SJCRH30 (cell line): ENCODE data around the gene GNPNAT1. TPM values are rescaled to one million over a fixed set of nuclear protein-coding genes. Genes with fewer than 3 reads are reported as not detected.

Source experiments
- DNase-seq, 2 experiments: peaks; one replicate each; pipeline ENCODE4 v3.0.0-alpha.2; 2015 to 2020
- H3K27ac ChIP-seq: fragments of 250-450 bp; sonication (Bioruptor Pico); 2 replicates; pipeline ENCODE4 v1.5.1; 2020; ENCODE audit warnings: mild to moderate bottlenecking, moderate library complexity
- H3K27me3 ChIP-seq: fragments of 250-450 bp; sonication (Bioruptor Pico); 2 replicates; pipeline ENCODE4 v1.5.1; 2020; ENCODE audit warnings: mild to moderate bottlenecking, moderate library complexity
- H3K36me3 ChIP-seq: fragments of 250-450 bp; sonication (Bioruptor Pico); 2 replicates; pipeline ENCODE4 v1.5.1; 2020; ENCODE audit warnings: mild to moderate bottlenecking, moderate library complexity
- H3K4me1 ChIP-seq: fragments of 250-450 bp; sonication (Bioruptor Pico); 2 replicates; pipeline ENCODE4 v1.5.1; 2020; ENCODE audit warnings: mild to moderate bottlenecking, moderate library complexity
- H3K4me3 ChIP-seq: fragments of 250-450 bp; sonication (Bioruptor Pico); 2 replicates; pipeline ENCODE4 v1.5.1; 2020; ENCODE audit warnings: mild to moderate bottlenecking, moderate library complexity
- H3K9me3 ChIP-seq: fragments of 250-450 bp; sonication (Bioruptor Pico); replicated peaks from 2 replicates; pipeline ENCODE4 v1.5.1; 2020; ENCODE audit warnings: mild to moderate bottlenecking, moderate library complexity
- total RNA-seq: library from RNA; depleted of rRNA; stranded (reverse); fragments of >200 nt; shearing (Covaris generic); gene quantifications from 2 replicates; pipeline ENCODE4 v1.2.3, GENCODE V29; 2014

Gene GNPNAT1
- total RNA-seq, 1 experiment from 2014 or later, result 16.6 TPM

DNA sequence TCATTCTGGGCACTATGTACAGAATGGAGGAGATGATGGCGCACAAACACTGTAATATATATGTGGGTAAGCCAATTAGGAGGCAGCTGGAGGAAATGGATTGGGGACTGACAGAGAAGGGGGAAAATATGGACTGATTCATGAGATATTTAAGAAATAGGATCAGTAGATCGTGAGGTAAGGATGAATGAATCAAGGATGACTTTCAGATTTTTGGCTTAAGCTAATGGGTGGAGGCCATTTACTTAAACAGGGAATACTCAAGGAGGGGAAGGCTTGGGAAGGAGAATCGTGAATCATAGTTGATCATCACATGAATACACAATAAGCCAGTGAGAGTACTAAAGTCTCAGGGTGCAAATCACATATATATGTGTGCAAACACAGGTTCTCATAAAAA is 11.2 kb upstream of the GNPNAT1 start:
- DNase-seq, result no peak
- Histone ChIP-seq H3K36me3 (no peaks in the 10 kb centered on the region), H3K27me3 (no peaks in the 10 kb centered on the region), H3K4me3 (no peak overlapping the region), H3K9me3 (no peaks in the 10 kb centered on the region), H3K4me1 (no peaks in the 10 kb centered on the region), H3K27ac (no peak overlapping the region)

DNA sequence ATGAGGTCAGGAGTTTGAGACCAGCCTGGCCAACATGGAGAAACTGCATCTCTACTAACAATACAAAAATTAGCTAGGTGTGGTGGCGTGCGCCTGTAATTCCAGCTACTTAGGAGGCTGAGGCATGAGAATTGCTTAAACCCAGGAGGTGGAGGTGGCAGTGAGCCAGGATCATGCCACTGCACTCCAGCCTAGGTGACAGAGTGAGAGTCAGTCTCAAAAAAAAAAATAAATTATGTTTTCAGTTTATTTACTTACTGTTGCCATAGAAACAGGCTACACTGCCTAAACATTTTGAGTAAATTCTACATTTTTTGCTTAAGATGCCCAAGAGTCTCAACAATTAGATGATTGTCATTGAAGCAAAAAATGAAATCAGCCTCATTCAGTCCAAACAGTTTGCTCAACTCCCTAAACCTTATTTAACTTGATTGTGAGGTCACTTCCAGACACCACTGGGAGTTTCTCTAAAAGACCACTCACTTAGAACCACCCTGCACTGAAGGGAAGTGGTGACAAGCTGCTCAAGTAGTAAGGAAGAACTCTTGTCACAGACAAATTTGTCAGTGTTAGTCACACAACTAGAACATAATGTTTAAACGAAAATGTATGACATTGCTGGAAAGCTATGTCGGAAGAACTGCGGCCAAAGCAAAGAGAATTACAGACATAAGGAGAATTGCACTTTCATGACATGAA is 9.8 kb upstream of the GNPNAT1 start:
- Histone ChIP-seq H3K36me3 (no peaks in the 10 kb centered on the region), H3K27me3 (no peaks in the 10 kb centered on the region), H3K4me1 (no peaks in the 10 kb centered on the region), H3K9me3 (no peaks in the 10 kb centered on the region), H3K4me3 (no peak overlapping the region), H3K27ac (no peak overlapping the region)
- DNase-seq, result no peak

DNA sequence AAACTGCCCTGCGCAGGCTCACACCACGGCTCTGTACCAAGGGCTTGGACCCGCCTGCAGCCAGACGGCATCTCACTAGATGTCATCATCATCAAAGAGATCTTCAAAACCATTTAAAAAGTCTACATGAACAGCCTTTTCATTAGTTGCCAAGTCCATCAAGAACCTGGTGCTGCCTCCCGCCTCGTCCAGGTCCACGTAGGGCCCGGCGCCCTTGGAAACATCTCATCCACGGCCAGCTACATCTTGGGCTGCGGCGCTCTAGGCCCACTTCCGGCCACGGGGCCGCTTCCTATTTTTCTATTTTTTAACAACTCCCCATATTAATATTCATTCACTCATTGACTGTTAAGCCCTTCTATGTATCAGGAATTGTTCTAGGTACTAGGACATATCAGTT is 7.4 kb upstream of the GNPNAT1 start:
- Histone ChIP-seq H3K4me3 (no peak overlapping the region), H3K36me3 (no peaks in the 10 kb centered on the region), H3K4me1 (no peaks in the 10 kb centered on the region), H3K27me3 (no peaks in the 10 kb centered on the region), H3K27ac (no peak overlapping the region), H3K9me3 (no peaks in the 10 kb centered on the region)
- no peak for DNase-seq

DNA sequence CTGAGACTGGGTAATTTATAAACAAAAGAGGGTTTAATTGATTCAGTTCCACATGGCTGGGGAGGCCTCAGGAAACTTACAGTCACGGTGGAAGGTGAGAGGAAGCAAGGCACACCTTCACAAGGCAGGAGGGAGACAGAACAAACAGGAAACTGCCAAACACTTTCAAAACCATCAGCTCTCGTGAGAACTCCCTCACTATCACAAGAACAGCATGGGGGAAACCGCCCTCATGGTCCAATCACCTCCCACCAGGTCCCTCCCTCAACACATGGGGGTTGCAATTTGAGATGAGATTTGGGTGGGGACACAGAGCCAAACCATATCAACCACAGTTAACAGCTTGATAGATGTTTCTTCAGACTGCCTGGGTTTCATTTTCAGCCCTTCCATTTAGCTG is 6.2 kb upstream of the GNPNAT1 start:
- H3K27ac ChIP-seq, result no peak overlapping the region
- no peak for DNase-seq

DNA sequence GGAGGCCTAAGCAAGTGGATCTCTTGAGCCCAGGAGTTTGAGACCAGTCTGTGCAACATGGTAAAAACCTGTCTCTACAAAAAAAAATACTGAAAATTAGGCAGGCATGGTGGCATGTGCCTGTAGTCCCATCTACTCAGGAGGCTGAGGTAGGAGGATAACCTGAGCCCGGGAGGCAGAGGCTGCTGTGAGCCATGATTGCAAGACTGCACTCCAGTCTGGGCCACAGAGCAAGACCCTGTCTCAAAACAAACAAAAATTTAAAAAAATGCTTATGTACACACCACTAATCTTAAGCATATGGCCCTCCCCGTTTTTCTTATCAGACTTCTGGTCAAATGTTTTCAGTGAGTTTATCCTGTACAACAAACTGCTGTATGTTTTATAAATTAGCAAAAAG is 1.7 kb upstream of the GNPNAT1 start:
- H3K9me3 ChIP-seq, result no peaks in the 10 kb centered on the region
- no peaks in the 10 kb centered on the region for H3K27me3 ChIP-seq
- H3K27ac ChIP-seq, result no peak overlapping the region
- H3K4me1 ChIP-seq, result no peaks in the 10 kb centered on the region
- 0 out of 2 replicates have a peak, but pooled peaks cover 2% of the 10 kb centered on the region for H3K36me3 ChIP-seq
- no peak overlapping the region for H3K4me3 ChIP-seq
- DNase-seq, result no peak

More for the DNA sequence above, 6.2 kb upstream of the GNPNAT1 start:
- Histone ChIP-seq H3K36me3 (no peaks in the 10 kb centered on the region), H3K9me3 (no peaks in the 10 kb centered on the region), H3K4me3 (no peak overlapping the region), H3K4me1 (no peaks in the 10 kb centered on the region), H3K27me3 (no peaks in the 10 kb centered on the region)

DNA sequence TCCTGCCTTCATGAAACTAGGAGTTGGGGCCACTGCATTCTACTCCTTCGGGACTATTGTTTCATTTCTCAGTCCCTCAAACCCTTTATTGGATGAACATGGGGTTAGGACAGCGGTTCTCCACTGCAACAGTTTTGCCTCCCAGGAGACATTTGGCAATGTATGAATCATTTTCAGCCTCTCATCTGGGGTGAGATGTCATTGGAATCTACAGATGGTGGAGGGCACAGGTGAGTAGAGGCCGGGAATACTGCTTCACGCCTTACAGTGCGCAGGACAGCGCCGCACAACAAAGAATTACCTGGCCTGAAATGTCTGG is 649 bp upstream of the GNPNAT1 start:
- Histone ChIP-seq H3K36me3 (0 out of 2 replicates have a peak, but pooled peaks cover 2% of the 10 kb centered on the region), H3K4me1 (no peaks in the 10 kb centered on the region), H3K27ac (peak overlapping the region; percentile 59), H3K4me3 (peak overlapping the region; percentile 87), H3K27me3 (no peaks in the 10 kb centered on the region), H3K9me3 (no peaks in the 10 kb centered on the region)
- no peak for DNase-seq

DNA sequence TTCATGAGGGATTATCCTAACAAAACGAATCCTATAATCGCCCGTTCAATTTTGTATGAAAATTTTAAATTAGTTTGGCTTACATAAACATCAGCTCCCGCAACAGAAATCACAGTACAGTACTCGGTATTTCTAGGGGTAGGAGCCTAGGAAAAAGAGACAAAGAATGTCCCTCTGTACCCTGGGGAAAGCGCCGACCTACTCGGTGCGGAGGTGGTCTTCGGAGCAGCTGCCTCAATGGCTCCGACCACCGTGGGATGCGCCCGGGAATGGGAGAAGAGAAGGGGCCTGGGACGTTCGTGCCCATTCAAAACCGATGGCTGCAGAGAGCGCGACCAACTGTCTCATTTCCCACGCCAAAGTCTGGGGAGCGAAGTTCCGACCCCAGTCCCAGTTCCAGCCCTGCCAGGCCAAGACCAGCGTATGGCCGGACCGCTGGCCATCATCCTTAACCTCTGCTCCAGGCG is 618 bp downstream of the GNPNAT1 start:
- H3K9me3 ChIP-seq, result no peaks in the 10 kb centered on the region
- no peak for DNase-seq
- 0 out of 2 replicates have a peak, but pooled peaks cover 2% of the 10 kb centered on the region for H3K36me3 ChIP-seq
- H3K27ac ChIP-seq, result peak overlapping the region; percentile 83
- no peaks in the 10 kb centered on the region for H3K4me1 ChIP-seq
- H3K27me3 ChIP-seq, result no peaks in the 10 kb centered on the region
- H3K4me3 ChIP-seq, result peak overlapping the region; percentile 87

DNA sequence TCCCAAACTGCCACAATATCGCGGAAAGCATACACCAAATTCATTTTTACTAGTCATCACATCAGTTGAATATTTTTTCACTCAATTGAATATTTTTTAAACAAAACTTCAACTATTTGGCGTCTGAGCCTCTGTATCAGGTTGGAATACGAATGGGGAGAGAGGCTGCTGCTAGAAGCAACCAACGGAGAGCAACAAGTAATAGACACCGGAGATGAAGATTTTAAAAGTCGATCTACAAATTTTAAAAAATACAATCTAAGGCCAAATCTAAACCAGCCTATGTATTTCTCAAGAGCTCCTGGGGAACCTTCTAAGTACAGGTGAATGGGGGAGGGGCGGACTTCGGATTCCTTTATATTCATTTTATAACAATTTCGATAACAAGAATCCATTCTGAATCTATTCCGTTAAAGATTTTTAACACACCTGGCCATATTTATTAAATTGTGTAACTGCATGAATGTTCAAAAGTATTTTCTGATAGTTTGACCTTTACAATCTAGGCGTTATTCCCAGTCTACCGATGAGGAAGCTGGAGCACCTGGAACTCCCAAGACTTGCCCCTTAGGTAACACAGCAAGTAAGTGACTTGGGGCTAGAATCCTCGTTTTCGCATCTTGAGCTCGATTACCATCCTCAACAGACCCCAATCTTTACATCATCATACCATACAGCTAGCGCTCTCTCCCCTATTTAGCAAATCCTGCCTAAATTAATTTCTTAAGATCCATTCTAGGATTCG is 1.2 kb downstream of the GNPNAT1 start:
- DNase-seq, result peak in 1 of 2 experiments; percentile 7
- Histone ChIP-seq H3K9me3 (no peaks in the 10 kb centered on the region), H3K27ac (peak overlapping the region; percentile 83; the same call in 1 of the 2 replicates), H3K27me3 (no peaks in the 10 kb centered on the region), H3K36me3 (0 out of 2 replicates have a peak, but pooled peaks cover 2% of the 10 kb centered on the region), H3K4me3 (peak overlapping the region; percentile 87), H3K4me1 (no peaks in the 10 kb centered on the region)

DNA sequence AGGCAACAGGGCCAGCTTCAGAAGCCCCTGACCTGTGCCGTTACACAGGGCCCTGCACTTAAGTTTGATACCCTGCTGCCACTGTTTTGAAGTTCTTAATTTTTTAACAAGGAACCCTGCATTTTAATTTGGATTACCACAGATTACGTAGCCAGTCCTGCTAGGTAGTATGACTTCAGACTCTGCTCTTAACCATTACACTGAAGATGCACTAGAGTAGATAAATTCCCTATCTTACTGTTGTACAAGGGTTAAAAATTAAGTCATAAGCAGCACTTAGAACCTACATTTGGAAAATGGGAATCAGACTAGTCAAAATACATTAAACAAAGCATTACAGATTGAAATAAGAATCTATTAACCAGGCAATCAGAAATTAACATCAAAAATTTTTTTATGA is 2.3 kb downstream of the GNPNAT1 start:
- Histone ChIP-seq H3K36me3 (peaks cover 4% of the 10 kb centered on the region; the same call in 1 of the 2 replicates), H3K27me3 (no peaks in the 10 kb centered on the region), H3K27ac (no peak overlapping the region), H3K9me3 (no peaks in the 10 kb centered on the region), H3K4me3 (no peak overlapping the region), H3K4me1 (no peaks in the 10 kb centered on the region)
- DNase-seq, result no peak

DNA sequence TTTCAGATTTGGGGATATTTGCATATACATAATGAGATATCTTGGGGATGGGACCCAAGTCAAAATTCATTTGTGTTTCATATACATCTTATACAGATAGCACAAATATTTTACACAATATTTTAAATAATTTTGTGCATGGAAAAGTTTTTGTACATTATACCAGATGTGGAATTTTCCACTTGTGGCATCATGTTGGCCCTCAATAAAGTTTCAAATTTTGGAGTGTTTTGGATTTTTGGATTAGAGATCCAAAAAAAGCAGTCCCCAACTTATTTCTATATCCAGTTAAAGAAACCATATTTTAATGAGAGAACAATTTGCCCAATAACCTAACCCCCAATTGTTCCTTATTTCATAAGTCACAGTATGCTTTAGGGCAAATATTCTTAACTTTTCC is 4.5 kb downstream of the GNPNAT1 start:
- no peak overlapping the region for H3K4me3 ChIP-seq
- H3K36me3 ChIP-seq, result peaks cover 23% of the 10 kb centered on the region
- H3K27ac ChIP-seq, result no peak overlapping the region
- H3K4me1 ChIP-seq, result no peaks in the 10 kb centered on the region
- H3K9me3 ChIP-seq, result no peaks in the 10 kb centered on the region
- DNase-seq, result no peak
- no peaks in the 10 kb centered on the region for H3K27me3 ChIP-seq

DNA sequence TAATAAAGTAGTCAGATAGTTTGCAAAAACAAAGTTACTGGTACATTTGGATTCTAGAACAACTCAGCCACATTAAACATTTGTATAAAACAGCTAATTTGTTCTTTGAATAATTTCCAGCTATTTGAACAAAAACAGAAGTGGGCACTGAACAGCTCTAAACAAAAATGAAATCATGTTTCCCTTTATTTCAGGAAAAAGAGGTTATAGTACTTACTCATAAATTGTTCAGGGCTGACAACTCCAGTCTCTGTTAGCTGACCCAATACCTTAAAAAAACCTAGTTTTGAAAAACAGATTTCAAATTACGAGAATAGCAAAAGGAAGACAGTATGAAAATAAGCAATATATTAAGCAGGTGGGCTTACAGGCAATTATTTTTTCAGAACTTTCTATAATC is 8.2 kb downstream of the GNPNAT1 start:
- Histone ChIP-seq H3K27me3 (no peaks in the 10 kb centered on the region), H3K4me3 (no peak overlapping the region), H3K9me3 (no peaks in the 10 kb centered on the region), H3K27ac (no peak overlapping the region), H3K4me1 (no peaks in the 10 kb centered on the region), H3K36me3 (peaks cover 28% of the 10 kb centered on the region)
- no peak for DNase-seq

DNA sequence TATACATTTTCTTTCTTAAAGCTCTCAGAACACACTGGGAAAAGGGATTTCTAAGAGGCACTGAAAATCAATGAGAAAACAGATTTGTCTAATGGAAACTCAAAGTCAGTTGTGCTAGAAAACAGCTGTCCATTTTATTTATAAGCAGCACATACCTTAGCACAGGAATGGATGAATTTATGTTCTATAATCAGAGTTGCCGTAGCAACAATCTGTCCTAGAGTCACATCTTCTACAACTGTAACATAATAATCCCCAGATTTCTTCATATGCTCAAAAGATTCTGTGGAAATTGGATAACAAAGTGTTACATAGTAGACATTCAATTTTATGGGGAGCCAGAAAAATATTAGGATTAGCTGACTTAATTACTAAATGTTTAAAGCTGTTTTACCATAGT is 9.8 kb downstream of the GNPNAT1 start:
- no peak overlapping the region for H3K27ac ChIP-seq
- no peaks in the 10 kb centered on the region for H3K4me1 ChIP-seq
- no peak overlapping the region for H3K4me3 ChIP-seq
- no peaks in the 10 kb centered on the region for H3K27me3 ChIP-seq
- no peak for DNase-seq
- peaks cover 28% of the 10 kb centered on the region for H3K36me3 ChIP-seq
- H3K9me3 ChIP-seq, result no peaks in the 10 kb centered on the region

DNA sequence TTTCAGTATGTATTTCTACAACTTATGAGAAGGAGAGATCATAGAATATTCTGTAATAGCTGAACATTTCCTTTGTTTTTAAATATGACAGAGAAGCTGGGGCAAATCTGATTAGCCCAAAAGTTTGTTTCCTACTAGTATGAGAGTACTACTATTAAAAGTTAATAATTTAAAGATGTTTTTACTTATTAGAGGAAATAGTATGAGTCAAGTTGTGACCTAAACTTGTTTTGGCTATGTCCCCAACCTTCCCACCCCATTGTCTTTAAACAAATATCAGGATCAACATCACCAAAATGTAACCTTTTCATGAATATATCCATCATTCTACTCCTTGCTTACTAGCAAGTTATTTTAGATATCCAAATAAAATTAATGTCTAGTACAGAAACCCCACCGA is 10.5 kb downstream of the GNPNAT1 start:
- Histone ChIP-seq H3K27ac (no peak overlapping the region), H3K4me1 (no peaks in the 10 kb centered on the region), H3K36me3 (peaks cover 28% of the 10 kb centered on the region), H3K9me3 (no peaks in the 10 kb centered on the region), H3K27me3 (no peaks in the 10 kb centered on the region), H3K4me3 (no peak overlapping the region)
- DNase-seq, result no peak

DNA sequence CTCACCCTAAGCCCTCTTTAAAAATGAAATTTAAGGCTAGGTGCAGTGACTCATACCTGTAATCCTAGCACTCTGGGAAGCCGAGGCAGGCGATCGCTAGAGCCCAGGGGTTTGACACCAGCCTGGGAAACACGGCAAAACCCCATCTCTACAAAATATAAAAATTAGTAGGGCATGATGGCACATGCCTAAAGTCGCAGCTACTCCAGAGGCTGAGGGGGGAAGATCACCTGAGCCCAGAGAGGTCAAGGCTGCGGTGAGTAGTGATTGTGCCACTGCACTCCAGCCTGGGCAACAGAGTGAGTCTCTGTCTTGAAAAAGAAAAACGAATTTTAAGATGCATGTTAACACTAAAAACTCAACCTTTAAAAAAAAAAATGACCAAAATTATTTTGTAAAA is 12.7 kb downstream of the GNPNAT1 start:
- no peaks in the 10 kb centered on the region for H3K9me3 ChIP-seq
- no peak overlapping the region for H3K27ac ChIP-seq
- H3K4me1 ChIP-seq, result no peaks in the 10 kb centered on the region
- H3K4me3 ChIP-seq, result no peak overlapping the region
- peaks cover 32% of the 10 kb centered on the region for H3K36me3 ChIP-seq
- no peaks in the 10 kb centered on the region for H3K27me3 ChIP-seq
- no peak for DNase-seq

DNA sequence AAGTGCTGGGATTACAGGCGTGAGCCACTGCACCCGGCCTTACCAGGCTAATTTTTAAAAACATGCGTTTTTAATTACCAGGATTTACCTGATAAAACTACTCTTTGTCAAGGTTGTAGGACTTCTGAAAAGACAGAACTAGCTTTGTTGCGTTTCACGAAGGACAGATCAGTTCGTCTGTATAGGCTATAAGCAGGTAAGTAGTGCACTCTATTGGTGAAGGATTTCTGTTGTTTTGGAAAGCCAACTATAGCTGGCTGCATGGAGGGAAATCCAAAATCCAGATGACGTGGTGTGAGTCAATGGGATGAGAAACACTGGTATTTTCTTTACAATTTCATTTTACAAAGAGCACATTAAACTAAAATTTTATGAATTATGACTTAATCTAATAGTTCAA is 14.6 kb downstream of the GNPNAT1 start:
- Histone ChIP-seq H3K36me3 (peaks cover 16% of the 10 kb centered on the region), H3K4me3 (no peak overlapping the region), H3K9me3 (no peaks in the 10 kb centered on the region), H3K27ac (no peak overlapping the region), H3K4me1 (no peaks in the 10 kb centered on the region), H3K27me3 (no peaks in the 10 kb centered on the region)
- DNase-seq, result no peak
